B cell (primary cell): ENCODE data around the gene PLXNA1. TPM values are rescaled to one million over a fixed set of nuclear protein-coding genes. Genes with fewer than 3 reads are reported as not detected.

Experiments
- ATAC-seq: fragments of 200-7000 bp; cut with Tn5 transposase; one replicate; pipeline ENCODE4 v1.10.0; 2021; ENCODE audit warnings: low read depth, mild to moderate bottlenecking, moderate number of reproducible peaks, moderate library complexity
- CTCF ChIA-PET: fragments of 350-600 bp; sonication (Branson Sonifier 250); formaldehyde crosslinking; loops from one replicate; lab custom pipeline; 2021; ENCODE audit warnings: antibody characterized with exemption, inconsistent platforms; lab: Charles Lee
- POLR2A ChIA-PET: fragments of 350-600 bp; sonication (Branson Sonifier 250); formaldehyde crosslinking; loops from one replicate; lab custom pipeline; 2021; ENCODE audit warnings: antibody characterized with exemption; lab: Charles Lee
- DNase-seq: peaks from one replicate; pipeline ENCODE4 v3.0.0; 2013
- H2AFZ ChIP-seq: 2 replicates; pipeline ENCODE4 v1.6.1; 2012; ENCODE audit warnings: mild to moderate bottlenecking, low read depth, low read length; ENCODE audit not compliant: insufficient read depth, poor library complexity, severe bottlenecking
- H3K27ac ChIP-seq, 2 donors: 1 replicate in 1 of 2; 2 replicates in 1 of 2; pipeline ENCODE4 v1.5.1; 2012 to 2013; ENCODE audit warnings: low read length in 2 of 2, mild to moderate bottlenecking in 2 of 2, moderate library complexity in 1 of 2
- H3K27me3 ChIP-seq, 4 experiments: fragments of 200-600 bp in 1 of 4; sonication (generic) in 1 of 4; replicated peaks in 1 of 4; 1 replicate in 2 of 4; 2 replicates in 2 of 4; pipeline versions ENCODE4 v1.6.1 to v1.7.0; 2013 to 2016; ENCODE audit warnings: low read length in 3 of 4, mild to moderate bottlenecking in 2 of 4, mixed read lengths in 1 of 4, moderate library complexity in 1 of 4; ENCODE audit not compliant: insufficient read depth in 4 of 4, control insufficient read depth in 3 of 4; ENCODE audit errors: control extremely low read depth in 1 of 4
- H3K36me3 ChIP-seq, 2 experiments: replicated peaks in 1 of 2; 1 replicate in 1 of 2; 2 replicates in 1 of 2; pipeline versions ENCODE4 v1.6.1 to v1.7.1; 2013; ENCODE audit warnings: low read length in 1 of 2; ENCODE audit not compliant: insufficient read depth in 2 of 2, control insufficient read depth in 1 of 2; ENCODE audit errors: control extremely low read depth in 1 of 2, extremely low read depth in 1 of 2
- H3K4me1 ChIP-seq, 2 donors: fragments of 200-600 bp in 1 of 2; sonication (generic) in 1 of 2; 1 replicate in 1 of 2; 2 replicates in 1 of 2; pipeline versions ENCODE4 v1.5.1 to v1.6.1; 2013 to 2017; ENCODE audit warnings: low read length in 2 of 2; ENCODE audit not compliant: control insufficient read depth in 2 of 2, insufficient read depth in 2 of 2
- H3K4me2 ChIP-seq: replicated peaks from 2 replicates; pipeline ENCODE3; 2012; ENCODE audit warnings: mild to moderate bottlenecking, low read depth, low read length; ENCODE audit not compliant: poor library complexity, severe bottlenecking
- H3K4me3 ChIP-seq, 5 experiments: fragments of 200-600 bp in 1 of 5; sonication (generic) in 1 of 5; 1 replicate in 3 of 5; 2 replicates in 2 of 5; pipeline versions ENCODE4 v1.5.1 to v1.7.0; 2011 to 2016; ENCODE audit warnings: low read length in 4 of 5, mild to moderate bottlenecking in 4 of 5, low read depth in 2 of 5, control low read depth in 1 of 5, moderate library complexity in 1 of 5; ENCODE audit not compliant: insufficient read depth in 1 of 5; ENCODE audit errors: control extremely low read depth in 1 of 5, extremely low read depth in 1 of 5
- H3K79me2 ChIP-seq: fragments of 200-600 bp; sonication (generic); one replicate; pipeline ENCODE4 v1.6.0; 2016; ENCODE audit warnings: low read length; ENCODE audit not compliant: control insufficient read depth, insufficient read depth
- H3K9ac ChIP-seq: fragments of 200-600 bp; sonication (generic); 2 replicates; pipeline ENCODE4 v1.6.1; 2017; ENCODE audit warnings: mild to moderate bottlenecking, low read length, moderate library complexity
- H3K9me3 ChIP-seq, 3 donors: one replicate each; pipeline versions ENCODE4 v1.6.1 to v1.7.1; 2013; ENCODE audit warnings: low read length in 2 of 3; ENCODE audit not compliant: control insufficient read depth in 2 of 3, insufficient read depth in 1 of 3; ENCODE audit errors: control extremely low read depth in 1 of 3
- H4K20me1 ChIP-seq: 2 replicates; pipeline ENCODE4 v1.6.0; 2012; ENCODE audit warnings: mild to moderate bottlenecking, low read length; ENCODE audit not compliant: insufficient read depth, control insufficient read depth, poor library complexity, severe bottlenecking
- H3K27ac Mint-ChIP-seq: one replicate; pipeline ENCODE4 v1.8.0; 2021; ENCODE audit warnings: mixed read lengths
- H3K27me3 Mint-ChIP-seq: one replicate; pipeline ENCODE4 v1.8.0; 2021; ENCODE audit warnings: mixed read lengths
- H3K4me1 Mint-ChIP-seq: one replicate; pipeline ENCODE4 v1.8.0; 2021; ENCODE audit warnings: mixed read lengths
- H3K4me3 Mint-ChIP-seq: one replicate; pipeline ENCODE4 v1.8.0; 2021; ENCODE audit warnings: mixed read lengths
- H3K9me3 Mint-ChIP-seq: one replicate; pipeline ENCODE4 v1.8.0; 2022; ENCODE audit warnings: mixed read lengths; ENCODE audit not compliant: insufficient read depth
- CTCF ChIP-seq: fragments of 200-600 bp; IDR thresholded peaks from one replicate; pipeline ENCODE4 v1.8.0; 2022; ENCODE audit warnings: antibody characterized with exemption, mild to moderate bottlenecking
- EZH2 ChIP-seq: IDR thresholded peaks from 2 replicates; pipeline ENCODE4 v1.6.1; 2012; ENCODE audit warnings: borderline replicate concordance, low read depth, mild to moderate bottlenecking, moderate library complexity, low read length; ENCODE audit not compliant: insufficient read depth, poor library complexity, severe bottlenecking
- WGBS: methylation state at CpG from one replicate; pipeline ENCODE4 v1.1.5; 2013; ENCODE audit warnings: missing lambda C conversion rate; ENCODE audit not compliant: insufficient coverage; 5-methylcytosine and 5-hydroxymethylcytosine counted together
- intact Hi-C: fragments of 100-400 bp; cut with micrococcal nuclease; formaldehyde crosslinking; loops from one replicate; pipeline ENCODE4 v1.10.0; 2022
- polyA plus RNA-seq: library from polyadenylated mRNA; depleted of rRNA; stranded (reverse); fragments of >200 nt; gene quantifications from 2 replicates; pipeline ENCODE4 v1.2.3, GENCODE V29; 2012
- total RNA-seq, 2 donors: library from RNA; stranded (reverse); fragments of 120-200 nt in 1 of 2; gene quantifications; 1 replicate in 1 of 2; 2 replicates in 1 of 2; pipeline versions ENCODE4 v1.2.3 to v1.2.4, GENCODE V29; 2013 to 2022

The PLXNA1 gene
- total and polyA plus RNA-seq, 2 donors (not counting 1 experiment from before 2014, with no cell fraction given): 6.7 to 22.3 TPM

- no peak overlapping the region for H2AFZ ChIP-seq
- H3K4me3 ChIP-seq: no peak overlapping the region
- peaks cover 19% of the 10 kb centered on the region for H3K4me1 Mint-ChIP-seq
- no peaks in the 10 kb centered on the region for H3K79me2 ChIP-seq
- H3K36me3 ChIP-seq: no peaks in the 10 kb centered on the region
- CTCF ChIA-PET: interaction anchor here (0.6 to 0.9 kb wide), 2 partner anchors 9 to 506 kb away, joined by 3 to 4 read pairs; no protein-coding TSS in a partner anchor
- H3K4me3 Mint-ChIP-seq: no peak overlapping the region
- POLR2A ChIA-PET: no interaction called here
- H3K4me1 ChIP-seq: peaks cover 13 to 20% of the 10 kb centered on the region in 2 donors
- no peak overlapping the region for H3K4me2 ChIP-seq
- no peak overlapping the region for H3K27ac Mint-ChIP-seq
- peaks cover 2 to 18% (median 14%) of the 10 kb centered on the region in 3 donors for H3K9me3 ChIP-seq
- WGBS: 56% methylated on average over 4 of the region's 5 CpGs
- peaks cover 27% of the 10 kb centered on the region for H3K27me3 Mint-ChIP-seq
- H3K27ac ChIP-seq: no peak overlapping the region
- H4K20me1 ChIP-seq: peaks cover under 1% of the 10 kb centered on the region
- DNase-seq (no peak), ATAC-seq (no peak)
- H3K9me3 Mint-ChIP-seq: peaks cover 7% of the 10 kb centered on the region
- intact Hi-C loops: no loop called here
- no peak overlapping the region for H3K9ac ChIP-seq
- peaks cover 0 to 28% (median 5%) of the 10 kb centered on the region in 4 experiments for H3K27me3 ChIP-seq
- TF ChIP-seq CTCF (no peak), EZH2 (no peak)
Measured at GRCh38 chr3:126979046-126979628, 3.8 kb upstream of the PLXNA1 start.

GRCh38 chr3:126980266-126980811 is 2.6 kb upstream of the PLXNA1 start:
- H3K27me3 ChIP-seq: peaks cover 0 to 33% (median 7%) of the 10 kb centered on the region in 4 experiments
- H3K4me1 ChIP-seq: peaks cover 17 to 24% of the 10 kb centered on the region in 2 donors
- WGBS: 89% methylated on average over 15 of the region's 15 CpGs
- ATAC-seq (no peak), DNase-seq (no peak)
- CTCF ChIA-PET: interaction anchor here (0.7 to 6.3 kb wide), 4 partner anchors 15 to 228 kb away, joined by 3 to 47 read pairs (median 4); no protein-coding TSS in a partner anchor
- Mint-ChIP-seq H3K27me3 (peaks cover 19% of the 10 kb centered on the region), H3K4me1 (peaks cover 19% of the 10 kb centered on the region), H3K9me3 (no peaks in the 10 kb centered on the region), H3K4me3 (no peak overlapping the region), H3K27ac (peak overlapping the region; percentile 20)
- H3K79me2 ChIP-seq: no peaks in the 10 kb centered on the region
- H3K4me3 ChIP-seq: no peak overlapping the region
- no peak overlapping the region for H3K9ac ChIP-seq
- intact Hi-C loops: loop anchor here (5.0 to 10.0 kb wide), 5 partner anchors 458 to 1747 kb away; partner anchors contain the start of genes CHST13, KLF15, RAB7A and SEC61A1
- no peak for TF ChIP-seq EZH2
- no peak for TF ChIP-seq CTCF
- H2AFZ ChIP-seq: no peak overlapping the region
- no peaks in the 10 kb centered on the region for H3K36me3 ChIP-seq
- H3K4me2 ChIP-seq: no peak overlapping the region
- H4K20me1 ChIP-seq: peaks cover 5% of the 10 kb centered on the region
- H3K9me3 ChIP-seq: peaks cover 0 to 18% (median 4%) of the 10 kb centered on the region in 3 donors
- POLR2A ChIA-PET: interaction anchor here (1.0 kb wide), 1 partner anchor 19 kb away, joined by 3 read pairs; no protein-coding TSS in a partner anchor
- H3K27ac ChIP-seq: no peak overlapping the region
